ENCODE results near the gene ZC3H10.

Gene ZC3H10

DNA sequence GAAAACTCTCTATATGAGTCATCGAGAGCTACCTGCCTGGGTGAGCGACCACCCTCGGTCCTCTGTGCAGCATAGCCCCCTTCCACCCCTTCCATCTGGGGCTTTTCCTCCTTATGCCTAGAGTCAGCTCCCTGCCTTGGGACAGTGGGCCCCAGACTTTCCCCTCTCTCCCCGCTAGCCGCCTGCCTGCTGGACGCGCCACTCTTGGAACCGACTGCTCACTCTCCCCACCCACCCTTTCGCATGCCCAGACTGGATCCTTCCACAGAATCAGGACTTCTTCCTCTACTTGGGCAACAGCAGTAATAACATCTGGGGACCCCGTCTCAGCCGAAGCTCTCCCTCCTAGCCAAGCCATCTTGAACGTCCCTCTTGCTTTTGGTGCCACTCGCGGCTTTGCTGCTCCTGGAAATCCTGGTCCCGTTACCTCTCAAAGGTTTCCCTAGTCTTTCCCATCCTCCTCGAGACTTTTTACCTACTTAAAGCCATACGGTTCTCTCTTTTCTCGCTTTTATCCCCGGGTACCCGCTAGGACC is 10.7 kb downstream of the ZC3H10 start:
- no peak for DNase-seq

DNA sequence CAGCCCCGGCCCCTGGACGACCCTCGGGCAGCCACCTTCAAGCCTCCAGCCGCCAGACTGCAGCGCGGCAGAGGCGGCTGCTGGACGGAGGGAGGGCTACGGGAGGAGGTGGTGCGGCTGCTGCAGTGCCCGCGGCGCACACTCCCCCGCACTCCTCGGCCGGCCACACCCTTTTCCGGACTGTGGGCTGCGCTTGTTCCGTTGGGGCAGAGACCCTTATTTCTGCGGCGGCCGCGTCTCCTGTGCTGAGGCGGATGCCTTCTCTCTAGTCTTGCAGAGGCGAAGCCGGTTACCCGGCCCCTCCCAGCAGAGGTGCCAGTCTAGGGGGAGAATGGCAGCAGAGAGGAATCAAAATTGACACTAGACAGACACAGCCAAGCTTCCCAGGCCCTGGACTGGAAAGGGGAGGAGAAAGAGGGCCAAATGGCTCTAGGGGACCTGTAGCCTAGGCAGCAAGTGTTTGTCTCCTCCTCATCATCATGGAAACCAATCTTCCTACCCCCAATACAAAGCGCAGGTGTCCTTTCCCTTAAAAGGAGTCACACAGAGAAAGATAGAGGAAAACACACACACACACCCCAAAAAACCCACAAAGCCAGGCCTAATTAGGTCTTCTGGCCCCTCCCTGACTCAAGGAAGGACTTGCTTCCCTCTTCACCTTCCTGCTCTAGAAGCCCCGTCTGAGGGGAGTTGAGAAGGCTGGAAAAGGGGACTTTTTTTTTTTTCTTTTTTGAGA is 11.3 kb downstream of the ZC3H10 start:
- DNase-seq = peak; percentile 50

GRCh38 chr12:56129942-56130495 is 12.0 kb downstream of the ZC3H10 start:
- DNase-seq = no peak

GRCh38 chr12:56130876-56131275 is 12.8 kb downstream of the ZC3H10 start:
- DNase-seq = no peak

DNA sequence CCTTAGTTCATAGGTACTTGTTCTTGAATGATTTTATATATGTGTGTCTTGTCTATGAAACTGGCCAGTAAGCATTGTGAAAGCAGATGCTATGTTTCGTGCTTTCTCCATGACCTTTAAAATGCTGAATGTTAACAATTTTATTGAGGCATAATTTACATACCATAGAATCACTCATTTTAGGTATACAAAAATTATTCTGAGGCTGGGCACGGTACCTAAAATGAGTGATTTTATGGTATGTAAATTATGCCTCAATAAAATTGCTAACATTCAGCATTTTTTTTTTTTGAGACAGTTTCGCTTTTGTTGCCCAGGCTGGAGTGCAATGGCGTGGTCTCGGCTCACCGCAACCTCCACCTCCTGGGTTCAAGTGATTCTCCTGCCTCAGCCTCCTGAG is 16.8 kb downstream of the ZC3H10 start:
- DNase-seq = no peak

DNA sequence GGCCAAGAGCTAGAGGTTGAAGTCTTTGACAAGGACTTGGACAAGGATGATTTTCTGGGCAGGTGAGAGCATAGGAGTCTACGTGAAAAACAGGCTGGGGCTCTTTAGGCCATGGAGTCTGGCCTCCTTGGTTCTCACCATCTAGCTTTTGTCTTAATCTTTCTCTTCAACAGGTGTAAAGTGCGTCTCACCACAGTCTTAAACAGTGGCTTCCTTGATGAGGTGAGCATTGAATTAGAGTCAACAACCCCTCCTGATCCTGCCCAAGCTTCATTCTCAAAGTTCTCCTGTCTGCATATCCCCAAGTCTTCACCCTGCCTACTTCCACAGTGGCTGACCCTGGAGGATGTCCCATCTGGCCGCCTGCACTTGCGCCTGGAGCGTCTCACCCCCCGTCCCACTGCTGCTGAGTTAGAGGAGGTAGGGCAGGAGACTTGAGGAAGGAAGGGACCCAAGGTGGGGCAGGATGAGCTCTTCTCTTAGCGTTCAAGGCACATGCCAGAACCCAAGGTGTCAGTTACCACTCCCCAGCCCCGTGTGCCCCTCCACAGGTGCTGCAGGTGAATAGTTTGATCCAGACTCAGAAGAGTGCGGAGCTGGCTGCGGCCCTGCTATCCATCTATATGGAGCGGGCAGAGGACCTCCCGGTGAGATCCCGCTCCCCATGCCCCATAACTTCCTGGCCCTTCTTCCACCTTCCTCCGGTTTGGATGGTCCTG is 19.9 kb downstream of the ZC3H10 start:
- no peak for DNase-seq

- no peak for DNase-seq
These were observed 24.1 kb downstream of the ZC3H10 start for GRCh38 chr12:56141946-56142784.

- no peak for DNase-seq
These were observed 25.2 kb downstream of the ZC3H10 start for GRCh38 chr12:56143217-56143616.

- no peak for DNase-seq
These were observed 25.8 kb downstream of the ZC3H10 start for GRCh38 chr12:56143870-56144269.

GRCh38 chr12:56145217-56145616 is 27.2 kb downstream of the ZC3H10 start:
- no peak for DNase-seq

DNA sequence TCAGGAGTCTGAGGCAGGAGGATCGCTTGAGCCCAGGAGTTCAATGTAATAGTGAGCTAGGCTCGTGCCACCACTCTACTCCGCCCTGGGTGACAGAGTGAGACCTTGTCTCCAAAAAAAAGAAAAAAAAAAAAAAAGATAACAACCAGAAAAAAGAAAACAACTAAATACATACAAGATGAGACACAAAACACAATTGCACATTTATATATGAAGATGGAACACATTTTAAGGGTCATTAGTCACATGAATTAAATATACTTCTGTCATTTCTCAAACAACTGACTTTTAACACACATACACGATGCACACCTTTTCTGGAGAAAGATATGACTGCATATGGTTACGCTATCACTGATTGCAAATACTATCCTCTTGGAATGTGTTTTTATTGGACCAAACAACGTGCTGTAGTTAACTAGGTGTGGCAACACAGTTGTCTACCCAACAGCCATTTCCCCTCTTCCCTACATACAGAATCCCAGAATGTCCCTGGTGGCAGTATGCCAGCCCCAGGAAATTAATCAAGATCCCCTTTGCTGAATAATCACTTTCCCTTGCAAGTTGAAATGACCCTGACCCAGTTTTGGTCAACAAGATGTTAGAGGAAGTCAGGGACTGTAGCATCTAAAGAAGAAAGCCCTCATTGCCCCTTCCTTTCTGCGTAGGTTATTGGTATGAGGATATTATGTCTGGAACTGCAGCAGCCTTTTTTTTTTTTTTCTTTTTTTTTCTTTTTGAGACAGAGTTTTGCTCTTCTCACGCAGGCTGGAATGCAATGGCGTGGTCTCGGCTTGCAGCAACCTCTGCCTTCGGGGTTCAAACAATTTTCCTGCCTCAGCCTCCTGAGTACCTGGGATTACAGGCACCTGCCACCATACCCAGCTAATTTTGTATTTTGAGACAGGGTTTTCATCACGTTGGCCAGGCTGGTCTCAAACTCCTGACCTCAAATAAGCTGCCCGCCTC is 28.7 kb downstream of the ZC3H10 start:
- no peak for DNase-seq

GRCh38 chr12:56150563-56150962 is 32.5 kb downstream of the ZC3H10 start:
- no peak for DNase-seq

- no peak for DNase-seq
These were observed 33.6 kb downstream of the ZC3H10 start for GRCh38 chr12:56151672-56152131.

DNA sequence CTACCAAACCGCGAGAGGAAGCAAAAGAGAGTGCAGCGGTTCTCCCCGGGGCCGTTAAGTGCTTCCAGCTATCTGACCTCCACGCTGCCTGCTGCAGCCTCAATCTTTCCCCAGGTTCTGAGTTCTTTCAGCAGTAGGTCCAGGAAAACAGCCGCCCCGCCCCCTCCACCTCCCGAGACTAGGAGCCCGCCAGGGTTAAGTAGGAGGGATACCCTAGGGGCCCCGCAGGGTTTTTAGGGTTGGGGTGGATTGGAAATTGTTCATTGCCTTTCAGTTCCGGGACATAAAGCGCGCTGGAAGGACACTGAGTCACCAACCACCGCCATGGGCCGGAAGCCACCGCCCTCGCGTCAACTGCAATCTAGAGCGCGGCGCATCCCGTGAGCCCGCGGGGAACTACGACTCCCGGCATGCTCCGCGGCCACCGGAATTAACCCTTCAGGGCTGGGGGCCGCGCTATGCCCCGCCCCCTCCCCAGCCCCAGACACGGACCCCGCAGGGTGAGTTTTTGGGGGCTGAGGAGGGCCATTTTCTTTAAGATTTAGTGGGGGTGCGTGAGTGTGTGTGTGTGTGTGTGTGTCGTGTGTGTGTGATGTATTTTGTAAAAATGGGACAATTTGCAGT is 34.2 kb downstream of the ZC3H10 start, which contains the start of gene MYL6B:
Gene MYL6B (plus strand): TSS at position 456 of the 624 bp plus-strand sequence. CDS start 1,332 bp downstream, outside the sequence.
- DNase-seq = peak; percentile 70

DNA sequence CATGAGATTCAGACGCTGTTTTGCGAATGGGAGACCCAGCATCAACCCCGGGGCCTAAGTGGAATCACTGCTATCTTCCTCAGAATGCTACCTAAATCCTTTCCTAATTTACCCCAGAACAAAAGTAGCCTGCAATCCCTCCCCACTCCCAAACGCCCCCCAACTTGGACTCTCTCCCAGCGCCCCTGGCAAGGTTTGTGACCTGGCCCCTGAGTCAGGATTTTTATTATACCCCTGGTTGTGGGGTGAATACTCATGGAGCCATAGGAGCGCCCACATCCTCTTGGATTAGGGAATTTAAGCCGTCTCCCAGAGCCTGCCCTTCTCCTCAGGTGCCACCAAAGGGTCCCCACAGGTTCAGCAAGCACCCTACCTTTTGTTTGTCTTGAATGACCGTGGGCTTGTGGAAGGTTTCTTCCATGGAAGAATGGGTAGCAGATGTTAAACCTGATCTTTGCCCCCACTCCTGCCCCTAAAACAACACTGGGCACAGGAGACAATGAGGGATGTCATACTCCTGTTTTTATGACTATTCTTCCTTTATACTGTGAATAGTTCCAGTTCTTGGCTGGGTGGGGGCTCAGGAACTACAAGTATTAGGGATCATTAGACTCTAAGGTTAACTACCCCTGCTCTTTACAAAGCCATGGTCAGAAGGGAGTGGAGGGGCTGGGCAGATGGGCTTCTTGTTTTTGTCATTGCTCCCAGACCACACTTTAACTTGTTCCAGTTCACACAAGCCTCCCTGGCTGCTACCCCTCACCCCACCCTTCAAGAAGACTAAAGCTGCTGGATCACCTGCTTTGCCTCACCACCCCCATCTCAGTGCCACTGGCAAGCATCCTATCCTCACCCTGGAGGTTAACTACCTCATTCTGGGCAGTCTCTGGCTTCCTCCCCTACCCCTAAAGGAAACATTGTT is 35.0 kb downstream of the ZC3H10 start:
- no peak for DNase-seq

DNA sequence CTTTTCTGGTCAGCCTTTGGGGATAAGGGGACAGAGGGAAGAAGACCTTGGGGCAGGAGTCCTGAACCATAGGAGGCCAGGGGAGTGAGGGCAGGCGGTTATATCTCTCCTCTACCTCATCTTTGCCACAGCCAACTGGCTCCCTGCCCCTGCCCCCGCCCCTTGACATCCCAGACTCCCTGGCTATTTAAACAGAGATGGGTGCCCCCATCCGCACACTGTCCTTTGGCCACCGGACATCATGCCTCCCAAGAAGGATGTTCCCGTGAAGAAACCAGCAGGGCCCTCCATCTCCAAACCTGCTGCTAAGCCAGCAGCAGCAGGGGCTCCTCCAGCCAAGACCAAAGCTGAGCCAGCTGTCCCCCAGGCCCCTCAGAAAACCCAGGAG is 35.6 kb downstream of the ZC3H10 start:
- DNase-seq = no peak

DNA sequence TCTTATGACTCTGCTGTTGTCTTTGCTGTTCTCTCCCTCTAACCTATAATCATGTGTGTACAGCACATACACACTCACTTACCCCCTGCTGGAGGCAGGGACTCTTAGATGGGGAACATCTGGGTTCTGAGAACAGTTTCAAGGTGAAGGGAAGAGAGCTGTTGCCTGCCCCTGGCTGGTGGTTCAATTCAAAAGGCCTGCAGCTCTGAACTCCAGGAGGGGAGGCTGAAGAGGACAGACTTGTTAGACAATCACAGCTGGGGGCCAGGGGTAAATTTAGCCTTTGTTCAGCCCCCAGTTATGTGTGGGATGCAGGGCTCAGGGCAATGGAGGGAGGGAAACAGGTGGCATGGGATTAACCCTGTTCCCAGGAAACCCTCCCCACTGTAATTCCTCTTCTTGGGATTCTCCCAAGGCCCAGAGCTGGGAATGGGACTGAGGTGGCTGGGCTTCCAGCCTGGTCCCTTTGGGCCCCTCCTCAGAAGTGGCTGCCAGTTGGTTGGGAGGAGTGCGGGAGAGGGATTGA is 36.2 kb downstream of the ZC3H10 start:
- DNase-seq = no peak

DNA sequence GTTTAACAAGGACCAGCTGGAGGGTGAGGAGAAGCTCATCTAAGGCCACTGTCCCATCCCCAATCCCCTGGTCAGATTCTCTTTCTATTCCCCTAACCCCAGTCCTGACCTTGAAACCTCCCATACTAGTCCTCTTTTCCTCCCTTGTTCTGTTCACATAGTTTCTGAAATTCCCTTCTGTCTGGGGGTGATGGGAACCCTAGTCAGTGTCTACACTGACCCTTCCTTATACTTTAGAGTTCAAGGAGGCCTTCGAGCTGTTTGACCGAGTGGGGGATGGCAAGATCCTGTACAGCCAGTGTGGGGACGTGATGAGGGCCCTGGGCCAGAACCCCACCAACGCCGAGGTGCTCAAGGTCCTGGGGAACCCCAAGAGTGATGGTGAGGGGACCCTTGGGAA is 36.8 kb downstream of the ZC3H10 start:
- DNase-seq = no peak

DNA sequence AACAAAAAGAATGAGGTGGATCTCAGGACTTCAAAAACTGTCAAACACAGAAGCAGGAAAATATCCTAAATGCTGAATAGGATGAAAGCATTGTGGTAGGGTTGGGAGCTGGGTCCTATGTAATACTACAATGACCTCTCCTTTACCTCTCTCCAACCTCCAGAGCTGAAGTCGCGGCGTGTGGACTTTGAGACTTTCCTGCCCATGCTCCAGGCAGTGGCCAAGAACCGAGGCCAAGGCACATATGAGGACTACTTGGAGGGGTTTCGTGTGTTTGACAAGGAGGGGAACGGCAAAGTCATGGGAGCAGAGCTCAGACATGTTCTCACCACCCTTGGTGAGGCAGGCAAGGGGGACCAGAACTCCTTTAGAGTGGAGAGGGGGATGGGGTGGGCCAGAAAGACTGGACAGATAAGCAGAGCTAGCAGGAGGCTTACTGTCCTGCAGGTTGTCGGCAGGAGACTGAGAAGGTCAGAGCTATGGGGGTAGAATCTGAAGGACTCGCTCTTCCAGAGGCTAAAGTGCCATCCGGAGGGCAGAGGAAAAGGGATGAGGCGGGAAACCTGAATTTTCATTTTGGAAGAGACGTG is 37.3 kb downstream of the ZC3H10 start:
- DNase-seq = no peak
